Natural killer cell (primary cell): ENCODE results near the gene RAET1E. TPM values are rescaled to one million over a fixed set of nuclear protein-coding genes. Genes with fewer than 3 reads are reported as not detected.

Experiments used
- ATAC-seq, 3 donors: fragments of 150-1000 bp in 2 of 3; fragments of 200-7000 bp in 1 of 3; cut with Tn5 transposase; 1 replicate in 1 of 3; 2 replicates in 2 of 3; pipeline ENCODE4 v1.10.0; 2021; ENCODE audit warnings: mild to moderate bottlenecking in 2 of 3, moderate library complexity in 2 of 3
- DNase-seq, 2 donors: peaks; one replicate each; pipeline versions ENCODE4 v3.0.0 to v3.0.0-alpha.2; 2013 to 2021; ENCODE audit warnings: mixed read lengths in 1 of 2
- H3K27ac ChIP-seq: one replicate; pipeline ENCODE4 v1.5.1; 2013; ENCODE audit warnings: mild to moderate bottlenecking, low read length
- H3K27me3 ChIP-seq: one replicate; pipeline ENCODE4 v1.6.1; 2013; ENCODE audit warnings: low read length; ENCODE audit not compliant: control insufficient read depth, insufficient read depth
- H3K36me3 ChIP-seq: one replicate; pipeline ENCODE4 v1.6.1; 2013; ENCODE audit warnings: low read length; ENCODE audit not compliant: control insufficient read depth, insufficient read depth
- H3K4me1 ChIP-seq: one replicate; pipeline ENCODE4 v1.6.1; 2013; ENCODE audit warnings: low read length; ENCODE audit not compliant: control insufficient read depth, insufficient read depth
- H3K4me3 ChIP-seq: one replicate; pipeline ENCODE4 v1.5.1; 2013; ENCODE audit warnings: low read length
- H3K9me3 ChIP-seq: one replicate; pipeline ENCODE4 v1.6.1; 2013; ENCODE audit warnings: low read length; ENCODE audit not compliant: control insufficient read depth, insufficient read depth
- H3K27ac Mint-ChIP-seq, 2 donors: one replicate each; pipeline ENCODE4 v1.8.0; 2022; ENCODE audit warnings: mild to moderate bottlenecking in 2 of 2, mixed read lengths in 2 of 2, moderate library complexity in 1 of 2
- H3K27me3 Mint-ChIP-seq, 2 donors: one replicate each; pipeline ENCODE4 v1.8.0; 2022; ENCODE audit warnings: low read depth in 2 of 2, mixed read lengths in 2 of 2
- H3K36me3 Mint-ChIP-seq: one replicate; pipeline ENCODE4 v1.8.0; 2022; ENCODE audit warnings: mixed read lengths
- H3K4me1 Mint-ChIP-seq, 2 donors: one replicate each; pipeline ENCODE4 v1.8.0; 2022; ENCODE audit warnings: mixed read lengths in 2 of 2
- H3K4me3 Mint-ChIP-seq: one replicate; pipeline ENCODE4 v1.8.0; 2022; ENCODE audit warnings: mild to moderate bottlenecking, moderate library complexity, mixed read lengths
- H3K9me3 Mint-ChIP-seq, 2 donors: one replicate each; pipeline ENCODE4 v1.8.0; 2022; ENCODE audit warnings: mixed read lengths in 2 of 2
- CTCF ChIP-seq: fragments of 200-600 bp; IDR thresholded peaks from one replicate; pipeline ENCODE4 v1.8.0; 2022; ENCODE audit warnings: antibody characterized with exemption
- WGBS: methylation state at CpG from one replicate; pipeline ENCODE4 v1.1.7; 2013; ENCODE audit warnings: missing lambda C conversion rate; ENCODE audit not compliant: insufficient coverage; 5-methylcytosine and 5-hydroxymethylcytosine counted together
- intact Hi-C: fragments of 100-400 bp; cut with micrococcal nuclease; formaldehyde crosslinking; loops from one replicate; pipeline ENCODE4 v1.14.2; 2022
- total RNA-seq, 4 donors: library from RNA; stranded (reverse); fragments of 120-200 nt in 1 of 4; gene quantifications; one replicate each; pipeline versions ENCODE4 v1.2.3 to v1.2.4, GENCODE V29; 2013 to 2022

RAET1E gene
- total RNA-seq, 3 donors from 2014 or later (not counting 1 experiment from before 2014, with no cell fraction given): not detected

DNA sequence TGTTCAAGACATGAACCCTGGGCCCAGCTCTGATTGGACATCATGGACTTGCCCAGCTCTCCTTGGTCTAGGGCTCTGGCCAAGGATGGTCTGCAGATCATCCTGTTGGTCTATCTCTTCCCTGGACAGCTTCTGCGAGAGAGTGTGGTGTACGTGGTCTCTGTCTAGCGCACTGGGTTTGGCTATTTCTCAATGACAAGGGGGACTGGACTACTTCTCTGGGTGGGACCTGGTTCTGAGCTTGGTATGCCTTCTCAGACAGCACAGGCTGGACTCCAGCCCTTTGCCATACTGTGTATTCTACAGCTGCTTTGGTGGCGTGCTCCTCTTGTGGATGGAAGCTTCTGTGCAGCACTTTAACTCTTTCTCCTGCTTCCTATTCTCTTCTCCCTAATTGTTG is 8.5 kb upstream of the RAET1E start:
- DNase-seq (no peak), ATAC-seq (no peak)
- no peak overlapping the region for H3K27ac Mint-ChIP-seq
- 95% methylated on average over 4 of the region's 4 CpGs for WGBS
- no peak overlapping the region for H3K4me3 ChIP-seq
- H3K4me1 ChIP-seq: no peaks in the 10 kb centered on the region
- peaks cover 12 to 20% of the 10 kb centered on the region in 2 donors for H3K27me3 Mint-ChIP-seq
- no peaks in the 10 kb centered on the region for H3K4me1 Mint-ChIP-seq
- no peak overlapping the region for H3K4me3 Mint-ChIP-seq
- no peaks in the 10 kb centered on the region for H3K27me3 ChIP-seq
- H3K9me3 Mint-ChIP-seq: no peaks in the 10 kb centered on the region
- no peaks in the 10 kb centered on the region for H3K36me3 Mint-ChIP-seq
- H3K27ac ChIP-seq: no peak overlapping the region
- no peak for TF ChIP-seq CTCF
- H3K9me3 ChIP-seq: peaks cover 8% of the 10 kb centered on the region
- H3K36me3 ChIP-seq: no peaks in the 10 kb centered on the region
- intact Hi-C loops: no loop called here

GRCh38 chr6:149905911-149906371 is 8.0 kb upstream of the RAET1E start:
- no peak for ATAC-seq
- intact Hi-C loops: no loop called here
- no peak for TF ChIP-seq CTCF
- H3K9me3 Mint-ChIP-seq: no peaks in the 10 kb centered on the region
- Histone ChIP-seq H3K4me1 (no peaks in the 10 kb centered on the region), H3K36me3 (no peaks in the 10 kb centered on the region), H3K27me3 (no peaks in the 10 kb centered on the region), H3K27ac (no peak overlapping the region), H3K4me3 (no peak overlapping the region), H3K9me3 (peaks cover 8% of the 10 kb centered on the region)
- H3K27ac Mint-ChIP-seq: no peak overlapping the region
- no peaks in the 10 kb centered on the region for H3K36me3 Mint-ChIP-seq
- DNase-seq: no peak
- 78% methylated on average over 6 of the region's 6 CpGs for WGBS
- peaks cover 7 to 15% of the 10 kb centered on the region in 2 donors for H3K27me3 Mint-ChIP-seq
- no peak overlapping the region for H3K4me3 Mint-ChIP-seq
- H3K4me1 Mint-ChIP-seq: no peaks in the 10 kb centered on the region

DNA sequence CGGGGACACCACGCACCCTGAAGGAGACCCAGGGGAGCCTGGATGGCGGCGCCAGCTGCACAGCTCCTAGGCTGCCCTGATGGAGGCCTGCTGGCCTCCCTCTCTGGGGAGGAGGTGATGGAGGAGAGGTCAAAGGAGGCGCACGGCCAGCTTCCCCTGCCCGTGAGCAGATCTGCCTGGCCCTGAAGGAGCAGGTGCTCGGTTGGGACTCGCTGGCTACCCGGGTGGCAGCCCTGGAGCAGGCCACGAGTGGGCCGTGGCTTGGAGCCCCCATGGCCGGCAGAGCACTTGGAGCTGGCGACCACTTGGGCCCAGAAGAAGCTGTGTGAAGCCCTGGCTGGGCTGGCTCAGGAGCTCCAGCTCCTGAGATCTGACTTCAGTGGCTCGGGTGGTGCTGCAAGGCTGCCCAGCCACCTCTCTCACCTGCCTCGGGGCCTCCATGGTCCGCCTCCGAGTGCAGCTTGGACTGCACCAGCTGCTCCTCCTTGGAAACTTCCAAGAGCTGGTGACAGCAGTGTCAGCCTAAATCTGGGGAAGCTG is 7.5 kb upstream of the RAET1E start:
- Mint-ChIP-seq H3K4me1 (no peaks in the 10 kb centered on the region), H3K4me3 (no peak overlapping the region), H3K27ac (no peak overlapping the region), H3K27me3 (peaks cover 5 to 10% of the 10 kb centered on the region in 2 donors), H3K36me3 (no peaks in the 10 kb centered on the region), H3K9me3 (no peaks in the 10 kb centered on the region)
- no peaks in the 10 kb centered on the region for H3K27me3 ChIP-seq
- ATAC-seq (no peak), DNase-seq (no peak)
- H3K36me3 ChIP-seq: no peaks in the 10 kb centered on the region
- H3K9me3 ChIP-seq: peaks cover 8% of the 10 kb centered on the region
- no peak for TF ChIP-seq CTCF
- no peak overlapping the region for H3K4me3 ChIP-seq
- no peak overlapping the region for H3K27ac ChIP-seq
- H3K4me1 ChIP-seq: no peaks in the 10 kb centered on the region
- intact Hi-C loops: no loop called here
- WGBS: 91% methylated on average over 18 of the region's 18 CpGs
